ENCODE measurements around the gene NASP. TPM values are rescaled to one million over a fixed set of nuclear protein-coding genes. Genes with fewer than 3 reads are reported as not detected.

NASP gene
- total and polyA plus RNA-seq, 2 experiments from 2014 or later = 294 to 1,039 TPM

DNA sequence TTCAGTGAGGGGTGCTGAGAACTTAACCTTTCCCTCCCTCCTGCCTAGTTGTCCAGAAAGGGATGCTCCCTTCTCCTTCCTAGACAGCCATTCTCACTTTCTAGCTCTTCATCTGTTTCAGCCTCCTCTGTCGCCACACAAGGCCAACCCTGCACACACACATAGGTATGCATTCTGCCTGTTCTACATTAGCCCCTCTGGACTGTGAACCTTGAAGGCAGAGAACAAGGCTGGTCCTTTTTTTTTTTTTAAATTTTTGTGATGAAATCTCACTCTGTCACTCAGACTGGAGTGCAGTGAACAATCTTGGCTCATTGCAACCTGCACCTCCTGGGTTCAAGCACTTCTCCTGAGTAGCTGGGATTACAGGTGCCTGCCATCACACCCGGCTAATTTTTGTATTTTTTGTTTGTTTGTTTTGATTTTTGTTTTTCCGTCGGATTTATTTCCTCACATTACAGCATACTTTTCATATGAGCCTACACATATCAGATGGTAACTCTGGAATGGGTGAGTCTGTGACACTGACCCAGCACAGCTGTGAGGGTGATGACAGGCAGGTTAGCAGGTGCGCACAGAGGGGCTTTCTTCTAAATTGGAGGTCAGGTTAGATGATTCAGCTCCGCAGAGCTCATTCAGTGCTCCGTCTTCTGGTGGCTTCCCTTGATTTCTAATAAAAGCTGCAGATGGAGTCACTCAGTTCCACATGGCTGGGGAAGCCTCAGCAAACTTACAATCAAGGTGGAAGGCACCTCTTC lies 38.1 kb upstream of the NASP start (continued):
- TF ChIP-seq, protein P1, sequence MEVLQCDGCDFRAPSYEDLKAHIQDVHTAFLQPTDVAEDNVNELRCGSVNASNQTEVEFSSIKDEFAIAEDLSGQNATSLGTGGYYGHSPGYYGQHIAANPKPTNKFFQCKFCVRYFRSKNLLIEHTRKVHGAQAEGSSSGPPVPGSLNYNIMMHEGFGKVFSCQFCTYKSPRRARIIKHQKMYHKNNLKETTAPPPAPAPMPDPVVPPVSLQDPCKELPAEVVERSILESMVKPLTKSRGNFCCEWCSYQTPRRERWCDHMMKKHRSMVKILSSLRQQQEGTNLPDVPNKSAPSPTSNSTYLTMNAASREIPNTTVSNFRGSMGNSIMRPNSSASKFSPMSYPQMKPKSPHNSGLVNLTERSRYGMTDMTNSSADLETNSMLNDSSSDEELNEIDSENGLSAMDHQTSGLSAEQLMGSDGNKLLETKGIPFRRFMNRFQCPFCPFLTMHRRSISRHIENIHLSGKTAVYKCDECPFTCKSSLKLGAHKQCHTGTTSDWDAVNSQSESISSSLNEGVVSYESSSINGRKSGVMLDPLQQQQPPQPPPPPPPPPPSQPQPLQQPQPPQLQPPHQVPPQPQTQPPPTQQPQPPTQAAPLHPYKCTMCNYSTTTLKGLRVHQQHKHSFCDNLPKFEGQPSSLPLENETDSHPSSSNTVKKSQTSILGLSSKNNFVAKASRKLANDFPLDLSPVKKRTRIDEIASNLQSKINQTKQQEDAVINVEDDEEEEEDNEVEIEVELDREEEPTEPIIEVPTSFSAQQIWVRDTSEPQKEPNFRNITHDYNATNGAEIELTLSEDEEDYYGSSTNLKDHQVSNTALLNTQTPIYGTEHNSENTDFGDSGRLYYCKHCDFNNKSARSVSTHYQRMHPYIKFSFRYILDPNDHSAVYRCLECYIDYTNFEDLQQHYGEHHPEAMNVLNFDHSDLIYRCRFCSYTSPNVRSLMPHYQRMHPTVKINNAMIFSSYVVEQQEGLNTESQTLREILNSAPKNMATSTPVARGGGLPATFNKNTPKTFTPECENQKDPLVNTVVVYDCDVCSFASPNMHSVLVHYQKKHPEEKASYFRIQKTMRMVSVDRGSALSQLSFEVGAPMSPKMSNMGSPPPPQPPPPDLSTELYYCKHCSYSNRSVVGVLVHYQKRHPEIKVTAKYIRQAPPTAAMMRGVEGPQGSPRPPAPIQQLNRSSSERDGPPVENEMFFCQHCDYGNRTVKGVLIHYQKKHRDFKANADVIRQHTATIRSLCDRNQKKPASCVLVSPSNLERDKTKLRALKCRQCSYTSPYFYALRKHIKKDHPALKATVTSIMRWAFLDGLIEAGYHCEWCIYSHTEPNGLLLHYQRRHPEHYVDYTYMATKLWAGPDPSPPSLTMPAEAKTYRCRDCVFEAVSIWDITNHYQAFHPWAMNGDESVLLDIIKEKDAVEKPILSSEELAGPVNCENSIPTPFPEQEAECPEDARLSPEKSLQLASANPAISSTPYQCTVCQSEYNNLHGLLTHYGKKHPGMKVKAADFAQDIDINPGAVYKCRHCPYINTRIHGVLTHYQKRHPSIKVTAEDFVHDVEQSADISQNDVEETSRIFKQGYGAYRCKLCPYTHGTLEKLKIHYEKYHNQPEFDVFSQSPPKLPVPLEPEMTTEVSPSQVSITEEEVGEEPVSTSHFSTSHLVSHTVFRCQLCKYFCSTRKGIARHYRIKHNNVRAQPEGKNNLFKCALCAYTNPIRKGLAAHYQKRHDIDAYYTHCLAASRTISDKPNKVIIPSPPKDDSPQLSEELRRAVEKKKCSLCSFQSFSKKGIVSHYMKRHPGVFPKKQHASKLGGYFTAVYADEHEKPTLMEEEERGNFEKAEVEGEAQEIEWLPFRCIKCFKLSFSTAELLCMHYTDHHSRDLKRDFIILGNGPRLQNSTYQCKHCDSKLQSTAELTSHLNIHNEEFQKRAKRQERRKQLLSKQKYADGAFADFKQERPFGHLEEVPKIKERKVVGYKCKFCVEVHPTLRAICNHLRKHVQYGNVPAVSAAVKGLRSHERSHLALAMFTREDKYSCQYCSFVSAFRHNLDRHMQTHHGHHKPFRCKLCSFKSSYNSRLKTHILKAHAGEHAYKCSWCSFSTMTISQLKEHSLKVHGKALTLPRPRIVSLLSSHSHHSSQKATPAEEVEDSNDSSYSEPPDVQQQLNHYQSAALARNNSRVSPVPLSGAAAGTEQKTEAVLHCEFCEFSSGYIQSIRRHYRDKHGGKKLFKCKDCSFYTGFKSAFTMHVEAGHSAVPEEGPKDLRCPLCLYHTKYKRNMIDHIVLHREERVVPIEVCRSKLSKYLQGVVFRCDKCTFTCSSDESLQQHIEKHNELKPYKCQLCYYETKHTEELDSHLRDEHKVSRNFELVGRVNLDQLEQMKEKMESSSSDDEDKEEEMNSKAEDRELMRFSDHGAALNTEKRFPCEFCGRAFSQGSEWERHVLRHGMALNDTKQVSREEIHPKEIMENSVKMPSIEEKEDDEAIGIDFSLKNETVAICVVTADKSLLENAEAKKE (CRISPR knock-in tag; IDR thresholded peaks at IDR 0.05) = no peak
- TF ChIP-seq EZH2 (IDR thresholded peaks at IDR 0.05; ENCODE audit: low read depth, unreplicated experiment) = no peak
- TF ChIP-seq, protein P2, sequence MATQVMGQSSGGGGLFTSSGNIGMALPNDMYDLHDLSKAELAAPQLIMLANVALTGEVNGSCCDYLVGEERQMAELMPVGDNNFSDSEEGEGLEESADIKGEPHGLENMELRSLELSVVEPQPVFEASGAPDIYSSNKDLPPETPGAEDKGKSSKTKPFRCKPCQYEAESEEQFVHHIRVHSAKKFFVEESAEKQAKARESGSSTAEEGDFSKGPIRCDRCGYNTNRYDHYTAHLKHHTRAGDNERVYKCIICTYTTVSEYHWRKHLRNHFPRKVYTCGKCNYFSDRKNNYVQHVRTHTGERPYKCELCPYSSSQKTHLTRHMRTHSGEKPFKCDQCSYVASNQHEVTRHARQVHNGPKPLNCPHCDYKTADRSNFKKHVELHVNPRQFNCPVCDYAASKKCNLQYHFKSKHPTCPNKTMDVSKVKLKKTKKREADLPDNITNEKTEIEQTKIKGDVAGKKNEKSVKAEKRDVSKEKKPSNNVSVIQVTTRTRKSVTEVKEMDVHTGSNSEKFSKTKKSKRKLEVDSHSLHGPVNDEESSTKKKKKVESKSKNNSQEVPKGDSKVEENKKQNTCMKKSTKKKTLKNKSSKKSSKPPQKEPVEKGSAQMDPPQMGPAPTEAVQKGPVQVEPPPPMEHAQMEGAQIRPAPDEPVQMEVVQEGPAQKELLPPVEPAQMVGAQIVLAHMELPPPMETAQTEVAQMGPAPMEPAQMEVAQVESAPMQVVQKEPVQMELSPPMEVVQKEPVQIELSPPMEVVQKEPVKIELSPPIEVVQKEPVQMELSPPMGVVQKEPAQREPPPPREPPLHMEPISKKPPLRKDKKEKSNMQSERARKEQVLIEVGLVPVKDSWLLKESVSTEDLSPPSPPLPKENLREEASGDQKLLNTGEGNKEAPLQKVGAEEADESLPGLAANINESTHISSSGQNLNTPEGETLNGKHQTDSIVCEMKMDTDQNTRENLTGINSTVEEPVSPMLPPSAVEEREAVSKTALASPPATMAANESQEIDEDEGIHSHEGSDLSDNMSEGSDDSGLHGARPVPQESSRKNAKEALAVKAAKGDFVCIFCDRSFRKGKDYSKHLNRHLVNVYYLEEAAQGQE (IDR thresholded peaks at IDR 0.05; ENCODE audit: unreplicated experiment) = no peak
- no peak for TF ChIP-seq ZNF331 (CRISPR knock-in tag; IDR thresholded peaks at IDR 0.05; ENCODE audit: low read depth)
- no peak for TF ChIP-seq ZNF114 (CRISPR knock-in tag; IDR thresholded peaks at IDR 0.05)
- TF ChIP-seq STAT1 (IDR thresholded peaks at IDR 0.05; ENCODE audit: unreplicated experiment) = no peak
